Fibroblast of villous mesenchyme (primary cell): ENCODE results near the gene MARCHF3. TPM values are rescaled to one million over a fixed set of nuclear protein-coding genes. Genes with fewer than 3 reads are reported as not detected.
"Not testable (repeated sequence)": the region's sequence is repeated elsewhere in the genome, so short reads cannot be mapped to it uniquely, and the experiment has no call there.

Experiments used
- DNase-seq: peaks from one replicate; pipeline ENCODE4 v3.0.0-alpha.2; 2010; ENCODE audit warnings: low read depth
- H3K4me3 ChIP-seq: 2 replicates; pipeline ENCODE4 v1.5.1; 2011; ENCODE audit warnings: low read depth, mild to moderate bottlenecking, low read length
- CTCF ChIP-seq: IDR thresholded peaks from 2 replicates; pipeline ENCODE4 v1.5.1; 2012; ENCODE audit warnings: low read depth, mild to moderate bottlenecking, low read length; ENCODE audit not compliant: insufficient read depth
- total RNA-seq: library from RNA; depleted of rRNA; stranded (reverse); fragments of >200 nt; gene quantifications from 2 replicates; pipeline ENCODE4 v1.2.3, GENCODE V29; 2012

MARCHF3 gene
- total RNA-seq, 1 donor, result 10.4 TPM

- no peak overlapping the region for H3K4me3 ChIP-seq
- DNase-seq, result no peak
- TF ChIP-seq CTCF, result no peak
Measured at GRCh38 chr5:127061956-127062355, 31.6 kb upstream of the MARCHF3 start.

GRCh38 chr5:127061537-127061936 is 31.2 kb upstream of the MARCHF3 start:
- TF ChIP-seq CTCF, result no peak
- no peak overlapping the region for H3K4me3 ChIP-seq
- DNase-seq, result no peak

- no peak for TF ChIP-seq CTCF
- H3K4me3 ChIP-seq, result no peak overlapping the region
- no peak for DNase-seq
Measured at GRCh38 chr5:127060470-127060985, 30.2 kb upstream of the MARCHF3 start.

GRCh38 chr5:127056896-127057295 is 26.5 kb upstream of the MARCHF3 start:
- TF ChIP-seq CTCF, result no peak
- DNase-seq, result no peak
- no peak overlapping the region for H3K4me3 ChIP-seq

GRCh38 chr5:127055880-127056653 is 25.7 kb upstream of the MARCHF3 start:
- no peak for DNase-seq
- no peak for TF ChIP-seq CTCF
- H3K4me3 ChIP-seq, result no peak overlapping the region

GRCh38 chr5:127053551-127053950 is 23.2 kb upstream of the MARCHF3 start:
- not testable (repeated sequence) for H3K4me3 ChIP-seq, DNase-seq

GRCh38 chr5:127053049-127053448 is 22.7 kb upstream of the MARCHF3 start:
- no peak overlapping the region for H3K4me3 ChIP-seq
- no peak for TF ChIP-seq CTCF
- DNase-seq, result no peak
